HG03469 (cell line): ENCODE measurements around the gene NRXN3.

Experiments used
- ATAC-seq: cut with Tn5 transposase; IDR thresholded peaks from one replicate; pipeline ENCODE4 v1.9.1; 2021; ENCODE audit warnings: mild to moderate bottlenecking, moderate library complexity, moderate number of reproducible peaks; ENCODE audit not compliant: unreplicated experiment

The NRXN3 gene

DNA sequence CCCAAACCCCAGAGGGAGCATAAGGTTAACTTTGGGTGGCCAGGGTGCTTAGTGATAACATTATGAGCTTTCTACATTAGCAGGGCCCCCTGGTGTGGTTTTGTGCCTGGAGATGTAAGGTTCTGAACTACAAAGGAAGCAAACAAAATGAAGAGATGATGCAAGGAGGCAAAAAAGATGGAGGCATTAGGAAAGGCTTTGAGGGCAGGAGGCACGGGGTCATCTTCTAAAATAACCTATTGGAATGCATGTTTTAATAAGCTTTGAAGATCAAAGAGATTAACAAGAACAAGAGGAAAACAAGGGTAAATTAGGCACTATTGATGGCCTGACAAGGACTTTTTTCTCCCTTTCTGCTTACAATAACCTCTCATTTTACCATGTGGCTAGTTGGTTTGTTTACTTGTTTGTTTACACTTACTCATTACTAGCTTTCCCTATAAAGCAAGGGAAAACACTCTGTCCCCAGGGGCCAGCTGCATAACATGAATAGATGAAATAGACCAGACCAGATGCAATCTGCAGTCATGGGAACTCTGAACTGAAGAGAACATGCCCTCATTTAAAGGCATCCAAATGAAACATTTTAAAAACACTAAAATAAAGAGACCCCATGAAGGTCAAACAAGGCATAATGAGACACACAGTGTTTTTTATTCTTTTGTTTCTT lies 1650.8 kb downstream of the NRXN3 start:
- ATAC-seq, result no peak

- ATAC-seq, result no peak
Measured at GRCh38 chr14:79822034-79822433, 1651.9 kb downstream of the NRXN3 start.

DNA sequence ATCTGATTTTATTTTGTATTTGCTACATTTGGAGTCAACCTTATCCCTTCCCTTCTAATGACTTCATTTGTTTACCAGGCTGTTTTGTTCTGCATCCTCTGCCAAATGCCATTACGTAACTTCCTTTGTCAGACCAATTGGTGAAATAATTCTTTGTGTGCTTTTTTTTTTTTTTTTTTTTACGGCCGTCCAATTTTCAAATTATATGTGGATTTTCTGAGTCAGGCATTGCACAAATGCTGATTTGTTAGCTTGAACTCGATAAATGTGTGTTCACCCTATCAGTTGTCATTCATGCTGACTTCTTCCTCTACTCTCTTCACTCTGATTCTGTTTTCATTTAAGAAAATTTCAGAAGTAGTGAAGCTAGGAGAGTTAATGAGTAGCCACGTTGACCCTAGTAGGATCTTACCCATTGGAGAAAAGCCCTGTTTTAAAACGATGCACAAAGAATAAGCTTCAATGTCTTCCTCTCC lies 1654.9 kb downstream of the NRXN3 start:
- no peak for ATAC-seq

DNA sequence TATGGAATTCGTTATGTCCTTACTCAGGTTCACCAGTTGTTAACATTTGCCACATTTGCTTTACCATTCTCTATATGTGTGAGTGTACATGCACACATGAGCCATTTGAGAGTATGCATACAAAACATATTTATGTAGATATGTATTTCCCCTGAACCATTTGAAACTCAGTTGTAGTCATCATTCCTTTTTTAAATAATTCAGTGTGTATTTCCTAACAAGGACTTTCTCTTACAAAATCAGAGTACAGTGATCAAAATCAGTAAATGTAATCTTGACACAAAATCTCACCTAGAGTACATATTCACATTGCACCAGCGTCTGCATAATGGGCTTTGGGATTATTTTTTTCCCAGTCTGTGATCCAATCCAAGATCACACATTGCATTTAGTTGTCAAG lies 1656.2 kb downstream of the NRXN3 start:
- no peak for ATAC-seq

GRCh38 chr14:79829405-79830166 lies 1659.4 kb downstream of the NRXN3 start:
- ATAC-seq, result no peak

DNA sequence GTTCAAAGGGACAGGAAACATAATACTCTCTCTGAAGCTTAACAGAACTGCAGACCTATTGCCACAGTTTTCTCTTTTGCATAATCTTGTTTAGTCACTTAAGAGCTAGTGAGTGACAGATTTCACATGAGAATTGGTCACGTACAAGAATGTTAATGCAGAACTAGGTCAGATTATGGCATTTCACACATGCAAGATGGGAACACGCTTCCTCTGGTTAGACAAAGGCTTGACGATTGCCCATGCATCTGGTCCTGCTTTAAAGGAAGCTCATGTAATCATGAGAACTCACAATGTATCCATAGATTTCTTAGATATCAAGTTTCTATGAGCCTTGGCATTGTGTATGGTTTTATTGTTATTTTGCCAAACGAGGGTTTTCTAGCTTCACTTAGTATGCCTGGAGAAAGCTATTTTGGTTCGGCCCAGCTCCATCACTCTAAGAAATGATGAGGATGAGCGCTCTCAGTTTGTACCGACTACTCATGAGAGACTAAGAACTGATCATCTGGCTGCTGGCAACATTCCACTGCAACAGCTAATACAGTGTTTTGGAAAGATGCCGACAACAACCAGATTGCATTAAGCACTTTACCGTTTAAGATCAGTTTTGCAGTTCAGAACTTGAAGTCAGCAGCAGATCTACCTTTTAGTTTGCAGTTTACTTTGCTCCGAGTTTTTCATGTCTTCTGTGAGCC lies 1661.2 kb downstream of the NRXN3 start:
- no peak for ATAC-seq

GRCh38 chr14:79833781-79834180 lies 1663.6 kb downstream of the NRXN3 start:
- no peak for ATAC-seq

- ATAC-seq, result no peak
Measured at GRCh38 chr14:79834868-79835267, 1664.7 kb downstream of the NRXN3 start.

- ATAC-seq, result no peak
Measured at GRCh38 chr14:79836577-79836976, 1666.4 kb downstream of the NRXN3 start.

- ATAC-seq, result no peak
Measured at GRCh38 chr14:79837699-79838098, 1667.5 kb downstream of the NRXN3 start.

- no peak for ATAC-seq
Measured at GRCh38 chr14:79840103-79840502, 1669.9 kb downstream of the NRXN3 start.

GRCh38 chr14:79840831-79841230 lies 1670.7 kb downstream of the NRXN3 start:
- no peak for ATAC-seq

GRCh38 chr14:79841433-79841832 lies 1671.3 kb downstream of the NRXN3 start:
- no peak for ATAC-seq

- no peak for ATAC-seq
Measured at GRCh38 chr14:79842270-79842669, 1672.1 kb downstream of the NRXN3 start.

DNA sequence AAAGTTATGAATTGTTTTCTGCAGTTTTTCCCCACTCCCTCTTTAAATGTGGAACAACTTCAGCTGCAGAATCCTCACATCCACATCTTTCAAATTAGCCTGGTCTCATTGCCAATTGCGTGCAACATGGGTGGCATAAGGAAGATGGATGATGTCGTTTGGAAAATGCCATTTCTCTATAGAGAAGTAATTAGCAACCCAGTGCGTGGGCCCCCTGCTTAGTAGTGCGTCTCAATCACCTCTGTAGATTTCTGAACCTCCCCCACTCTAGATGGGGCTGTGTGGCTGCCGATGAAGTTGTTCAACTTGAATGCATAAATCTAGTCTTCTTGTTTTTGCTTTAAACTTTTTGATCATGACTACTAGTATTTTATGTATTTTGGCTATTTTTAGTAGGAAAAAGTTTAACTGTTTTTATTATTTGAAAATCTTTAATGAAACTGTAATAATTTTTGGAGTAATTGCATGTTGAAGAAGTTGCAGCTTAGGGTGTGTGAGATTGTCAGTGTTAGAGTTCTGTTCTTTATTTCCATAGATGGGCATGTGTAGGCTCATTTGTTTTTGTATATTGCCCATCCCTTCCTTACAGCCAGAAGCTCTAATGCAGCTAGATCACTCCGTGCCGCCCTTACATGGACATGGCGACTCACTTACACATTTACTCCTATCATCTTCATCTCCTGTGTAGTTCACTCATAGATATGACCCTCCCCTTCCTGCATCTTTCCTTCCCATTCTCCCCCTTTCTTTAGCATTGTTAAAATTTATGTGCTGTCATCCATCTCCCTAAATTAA lies 1683.0 kb downstream of the NRXN3 start:
- ATAC-seq, result no peak

DNA sequence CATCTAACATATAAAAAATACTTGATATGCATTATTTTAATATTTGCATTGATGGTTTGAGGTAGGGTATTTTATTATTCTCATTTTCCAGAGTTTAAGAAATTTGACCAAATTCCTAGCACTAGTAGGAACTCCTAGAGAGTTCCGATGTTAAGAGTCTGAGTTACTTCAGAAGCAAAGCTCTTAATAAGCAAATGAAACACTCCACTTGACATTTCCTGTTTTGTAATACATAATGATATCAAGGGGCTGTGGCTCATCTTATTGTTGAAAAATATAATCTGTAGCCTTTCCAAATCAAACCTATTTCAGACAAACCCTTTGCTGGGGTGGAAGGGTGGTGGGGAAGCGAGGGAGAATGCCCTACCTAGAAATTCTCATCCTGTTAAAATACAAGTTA lies 1685.6 kb downstream of the NRXN3 start:
- ATAC-seq, result no peak

- ATAC-seq, result no peak
Measured at GRCh38 chr14:79856381-79856780, 1686.2 kb downstream of the NRXN3 start.

DNA sequence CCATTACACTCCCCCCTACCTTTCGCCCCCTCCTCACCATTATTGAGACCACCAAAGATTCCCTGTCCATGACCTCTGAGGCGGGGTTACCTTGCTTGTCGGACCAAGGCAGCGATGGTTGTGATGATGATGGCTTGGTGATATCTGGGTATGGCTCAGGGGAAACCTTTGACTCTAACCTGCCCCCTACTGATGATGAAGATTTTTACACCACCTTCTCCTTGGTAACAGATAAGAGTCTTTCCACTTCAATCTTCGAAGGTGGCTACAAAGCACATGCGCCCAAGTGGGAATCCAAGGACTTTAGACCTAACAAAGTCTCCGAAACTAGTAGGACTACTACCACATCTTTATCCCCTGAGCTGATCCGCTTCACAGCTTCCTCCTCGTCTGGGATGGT lies 1690.9 kb downstream of the NRXN3 start:
- no peak for ATAC-seq

- no peak for ATAC-seq
Measured at GRCh38 chr14:79862045-79862444, 1691.9 kb downstream of the NRXN3 start.

GRCh38 chr14:79871136-79871535 lies 1701.0 kb downstream of the NRXN3 start:
- ATAC-seq, result no peak

- ATAC-seq, result no peak
Measured at GRCh38 chr14:79878229-79878628, 1708.1 kb downstream of the NRXN3 start.
